Coronary artery (tissue), 2 donors: ENCODE measurements around the gene MGST1.
"Not testable (repeated sequence)": the region's sequence is repeated elsewhere in the genome, so short reads cannot be mapped to it uniquely, and the experiment has no call there.

Experiments used
- DNase-seq: peaks from one replicate; pipeline ENCODE4 v3.0.0-alpha.2; 2017; ENCODE audit warnings: low spot score
- H3K27ac ChIP-seq, 2 donors: fragments of 200-600 bp; sonication (generic); one replicate each; pipeline ENCODE4 v1.5.1; 2016 to 2019
- H3K4me3 ChIP-seq: fragments of 200-600 bp; sonication (generic); 2 replicates; pipeline ENCODE4 v1.5.1; 2016; ENCODE audit warnings: mild to moderate bottlenecking, moderate library complexity
- TF ChIP-seq, protein P1 (sequence below): fragments of 200-600 bp; sonication (generic); IDR thresholded peaks from one replicate; pipeline ENCODE4 v1.5.1; 2019; ENCODE audit warnings: antibody characterized with exemption

Gene MGST1

GRCh38 chr12:16361142-16361783, 13.8 kb downstream of the MGST1 start:
- TF ChIP-seq, protein P1, sequence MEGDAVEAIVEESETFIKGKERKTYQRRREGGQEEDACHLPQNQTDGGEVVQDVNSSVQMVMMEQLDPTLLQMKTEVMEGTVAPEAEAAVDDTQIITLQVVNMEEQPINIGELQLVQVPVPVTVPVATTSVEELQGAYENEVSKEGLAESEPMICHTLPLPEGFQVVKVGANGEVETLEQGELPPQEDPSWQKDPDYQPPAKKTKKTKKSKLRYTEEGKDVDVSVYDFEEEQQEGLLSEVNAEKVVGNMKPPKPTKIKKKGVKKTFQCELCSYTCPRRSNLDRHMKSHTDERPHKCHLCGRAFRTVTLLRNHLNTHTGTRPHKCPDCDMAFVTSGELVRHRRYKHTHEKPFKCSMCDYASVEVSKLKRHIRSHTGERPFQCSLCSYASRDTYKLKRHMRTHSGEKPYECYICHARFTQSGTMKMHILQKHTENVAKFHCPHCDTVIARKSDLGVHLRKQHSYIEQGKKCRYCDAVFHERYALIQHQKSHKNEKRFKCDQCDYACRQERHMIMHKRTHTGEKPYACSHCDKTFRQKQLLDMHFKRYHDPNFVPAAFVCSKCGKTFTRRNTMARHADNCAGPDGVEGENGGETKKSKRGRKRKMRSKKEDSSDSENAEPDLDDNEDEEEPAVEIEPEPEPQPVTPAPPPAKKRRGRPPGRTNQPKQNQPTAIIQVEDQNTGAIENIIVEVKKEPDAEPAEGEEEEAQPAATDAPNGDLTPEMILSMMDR, result no peak
- no peak for DNase-seq
- peak overlapping the region in 1 of 2 donors; percentile 16 for H3K27ac ChIP-seq
- no peak overlapping the region for H3K4me3 ChIP-seq

GRCh38 chr12:16362550-16362949, 15.1 kb downstream of the MGST1 start:
- Histone ChIP-seq H3K4me3 (no peak overlapping the region), H3K27ac (no peak overlapping the region)
- no peak for DNase-seq
- TF ChIP-seq, protein P1, result no peak

DNA sequence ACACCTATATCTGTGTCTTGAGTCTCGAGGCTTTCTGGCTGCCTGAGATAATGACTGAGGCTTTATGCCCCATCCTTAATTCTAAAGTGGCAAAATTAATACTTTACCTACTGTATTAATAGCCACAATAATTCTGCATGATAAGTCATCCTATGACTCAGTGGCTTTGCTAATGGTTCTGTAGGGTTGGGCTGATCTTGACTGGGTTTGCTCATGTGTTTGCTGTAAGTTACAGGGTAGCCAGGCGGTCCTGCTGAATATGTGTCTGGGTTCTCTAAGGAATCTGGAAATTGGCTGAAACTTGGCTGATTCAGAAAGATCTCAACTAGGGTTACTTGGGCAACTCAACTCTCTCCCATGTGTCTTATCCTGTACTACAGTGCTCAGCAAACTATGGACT, 21.7 kb downstream of the MGST1 start:
- TF ChIP-seq, protein P1, result no peak

GRCh38 chr12:16370096-16370495, 22.7 kb downstream of the MGST1 start:
- TF ChIP-seq, protein P1, result no peak
- no peak for DNase-seq
- no peak overlapping the region for H3K4me3 ChIP-seq
- H3K27ac ChIP-seq, result no peak overlapping the region

More for the DNA sequence above, 21.7 kb downstream of the MGST1 start:
- H3K4me3 ChIP-seq, result no peak overlapping the region
- no peak for DNase-seq
- no peak overlapping the region for H3K27ac ChIP-seq

- H3K27ac ChIP-seq, DNase-seq, H3K4me3 ChIP-seq: not testable (repeated sequence)
Observed at GRCh38 chr12:16382652-16383312, 35.3 kb downstream of the MGST1 start.

GRCh38 chr12:16384732-16385131, 37.3 kb downstream of the MGST1 start:
- H3K4me3 ChIP-seq, result no peak overlapping the region
- no peak for DNase-seq
- TF ChIP-seq, protein P1, result no peak
- H3K27ac ChIP-seq, result no peak overlapping the region

DNA sequence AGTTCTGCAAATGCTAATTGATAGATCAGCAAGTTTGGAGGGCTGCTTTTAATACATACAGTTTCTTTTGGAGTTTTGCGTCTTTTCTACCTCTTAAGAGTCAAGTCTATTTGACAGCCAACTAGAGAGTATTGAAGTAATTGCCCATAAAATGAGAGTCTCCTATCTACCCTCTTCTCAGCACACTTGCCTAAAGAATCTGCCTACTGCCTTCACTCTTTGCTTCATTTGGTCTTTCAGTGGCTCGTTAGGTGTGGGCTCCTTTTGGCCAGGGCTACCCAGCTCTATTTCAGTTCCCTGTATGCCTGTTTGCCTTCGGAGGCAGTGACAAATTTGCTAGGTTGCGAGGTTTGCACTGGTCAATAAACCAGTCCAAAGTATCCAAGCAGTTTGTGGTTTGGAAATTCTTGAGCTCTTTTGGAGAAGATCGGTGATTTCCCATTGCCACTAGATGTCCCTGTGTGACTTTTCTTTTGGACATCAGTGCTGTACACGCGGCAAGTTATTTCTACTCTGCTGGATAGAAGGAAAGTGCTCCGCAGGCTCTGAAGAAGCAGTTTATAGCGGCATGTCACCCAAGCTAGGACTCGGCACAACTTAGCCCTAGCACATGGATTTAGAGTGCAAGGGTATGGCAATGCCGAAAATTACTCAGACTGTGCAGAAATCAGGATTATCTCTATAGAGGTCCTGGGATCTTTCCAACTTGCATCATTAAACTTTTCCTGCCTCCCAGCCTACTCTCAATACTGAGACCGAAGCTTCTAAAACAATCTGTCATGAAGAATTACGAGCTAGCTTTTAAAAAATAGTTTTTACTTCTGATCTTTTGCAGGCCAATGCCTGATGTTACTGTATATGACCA, 38.6 kb downstream of the MGST1 start:
- H3K4me3 ChIP-seq, result peak overlapping the region; percentile 17
- TF ChIP-seq, protein P1, result no peak
- DNase-seq, result no peak

More for the DNA sequence above, 38.6 kb downstream of the MGST1 start:
- H3K27ac ChIP-seq, result no peak overlapping the region
